ENCODE results near the gene PRKCSH. TPM values are rescaled to one million over a fixed set of nuclear protein-coding genes. Genes with fewer than 3 reads are reported as not detected.
A peak's percentile ranks its signal among the peaks of the same experiment; 100 is the strongest.
"Not testable (repeated sequence)": the region's sequence is repeated elsewhere in the genome, so short reads cannot be mapped to it uniquely, and the experiment has no call there.

The PRKCSH gene
- total RNA-seq, 1 donor = 85.5 TPM

- no peak for DNase-seq (ENCODE audit: low read depth)
- peak; percentile 23 for TF ChIP-seq CTCF (IDR thresholded peaks at IDR 0.05; ENCODE audit: insufficient read depth, low read depth, low read length)
- no peak overlapping the region for H3K4me3 ChIP-seq (ENCODE audit: low read depth, low read length)
Measured at GRCh38 chr19:11460207-11460606, 24.8 kb downstream of the PRKCSH start.

GRCh38 chr19:11461453-11461852 is 26.0 kb downstream of the PRKCSH start:
- no peak overlapping the region for H3K4me3 ChIP-seq (ENCODE audit: low read depth, low read length)
- no peak for DNase-seq (ENCODE audit: low read depth)
- no peak for TF ChIP-seq CTCF (IDR thresholded peaks at IDR 0.05; ENCODE audit: insufficient read depth, low read depth, low read length)

GRCh38 chr19:11463391-11463790 is 28.0 kb downstream of the PRKCSH start:
- H3K4me3 ChIP-seq (ENCODE audit: low read depth, low read length) = no peak overlapping the region
- DNase-seq (ENCODE audit: low read depth) = no peak
- TF ChIP-seq CTCF (IDR thresholded peaks at IDR 0.05; ENCODE audit: insufficient read depth, low read depth, low read length) = no peak

- TF ChIP-seq CTCF (IDR thresholded peaks at IDR 0.05; ENCODE audit: insufficient read depth, low read depth, low read length) = no peak
- no peak for DNase-seq (ENCODE audit: low read depth)
Measured at GRCh38 chr19:11464333-11465265, 29.2 kb downstream of the PRKCSH start.

GRCh38 chr19:11465600-11465999 is 30.2 kb downstream of the PRKCSH start:
- H3K4me3 ChIP-seq (ENCODE audit: low read depth, low read length) = no peak overlapping the region
- no peak for DNase-seq (ENCODE audit: low read depth)
- TF ChIP-seq CTCF (IDR thresholded peaks at IDR 0.05; ENCODE audit: insufficient read depth, low read depth, low read length) = no peak

More at GRCh38 chr19:11464333-11465265, 29.2 kb downstream of the PRKCSH start:
- H3K4me3 ChIP-seq (ENCODE audit: low read depth, low read length) = no peak overlapping the region

- H3K4me3 ChIP-seq (ENCODE audit: low read depth, low read length); DNase-seq (ENCODE audit: low read depth): not testable (repeated sequence)
Measured at GRCh38 chr19:11468266-11468845, 32.9 kb downstream of the PRKCSH start.

- H3K4me3 ChIP-seq (ENCODE audit: low read depth, low read length) = no peak overlapping the region
- no peak for DNase-seq (ENCODE audit: low read depth)
- TF ChIP-seq CTCF (IDR thresholded peaks at IDR 0.05; ENCODE audit: insufficient read depth, low read depth, low read length) = no peak
Measured at GRCh38 chr19:11473725-11474124, 38.3 kb downstream of the PRKCSH start.

- not testable (repeated sequence) for DNase-seq (ENCODE audit: low read depth); H3K4me3 ChIP-seq (ENCODE audit: low read depth, low read length)
Measured at GRCh38 chr19:11475343-11475742, 39.9 kb downstream of the PRKCSH start.
